H1 (cell line): ENCODE measurements around the gene JMJD7. TPM values are rescaled to one million over a fixed set of nuclear protein-coding genes. Genes with fewer than 3 reads are reported as not detected.

ENCODE experiments used
- ATF3 ChIP-seq: IDR thresholded peaks from 2 replicates; pipeline ENCODE4 v1.6.1; 2011; ENCODE audit warnings: low read depth, mild to moderate bottlenecking, low read length; ENCODE audit not compliant: insufficient read depth
- BCL11A ChIP-seq, 2 experiments: IDR thresholded peaks; one replicate each; pipeline ENCODE4 v1.6.1; 2011; ENCODE audit warnings: low read depth in 2 of 2, low read length in 2 of 2, mild to moderate bottlenecking in 2 of 2
- EP300 ChIP-seq, 2 experiments: IDR thresholded peaks; 1 replicate in 1 of 2; 2 replicates in 1 of 2; pipeline ENCODE4 v1.6.1; 2011 to 2012; ENCODE audit warnings: low read depth in 2 of 2, low read length in 2 of 2, mild to moderate bottlenecking in 2 of 2, borderline replicate concordance in 1 of 2, inconsistent platforms in 1 of 2, moderate library complexity in 1 of 2
- JUN ChIP-seq: IDR thresholded peaks from 2 replicates; pipeline ENCODE4 v1.6.1; 2011; ENCODE audit warnings: low read depth, mild to moderate bottlenecking, improper control_type of control experiment, low read length
- KDM5A ChIP-seq: fragments of 200-600 bp; IDR thresholded peaks from 2 replicates; pipeline ENCODE4 v1.7.1; 2012; ENCODE audit warnings: mild to moderate bottlenecking, low read length, inconsistent platforms, mixed read lengths
- RXRA ChIP-seq: IDR thresholded peaks from 2 replicates; pipeline ENCODE4 v1.6.1; 2011; ENCODE audit warnings: low read depth, mild to moderate bottlenecking, low read length, moderate library complexity; ENCODE audit not compliant: insufficient read depth
- SP4 ChIP-seq: IDR thresholded peaks from 2 replicates; pipeline ENCODE4 v1.6.1; 2012; ENCODE audit warnings: low read length, inconsistent platforms
- TBP ChIP-seq: IDR thresholded peaks from 2 replicates; pipeline ENCODE4 v1.6.1; 2011; ENCODE audit warnings: low read depth, low read length, improper control_type of control experiment
- polyA plus RNA-seq, 7 experiments: library from polyadenylated mRNA; depleted of rRNA in 3 of 7; stranded (reverse) in 5 of 7; unstranded in 2 of 7; fragments of >200 nt in 5 of 7; fragments of 200-250 nt in 2 of 7; gene quantifications; 1 replicate in 5 of 7; 2 replicates in 1 of 7; 4 replicates in 1 of 7; pipeline versions ENCODE4 v1.2.1 to v1.2.3, GENCODE V29; 2011 to 2013; ENCODE audit warnings: missing spikeins in 2 of 7, mixed read lengths in 2 of 7
- total RNA-seq: library from RNA; stranded (reverse); fragmentation: NEBNext Ultra II Directional; extraction: Animal tissue kit (Norgen Biotek cat#: 25700); gene quantifications from 2 replicates; pipeline ENCODE4 v1.2.1, GENCODE V29; 2021

Gene JMJD7
- total and polyA plus RNA-seq, 2 of the 8 experiments (the other 6 are each of a cell fraction or from before 2014, with no cell fraction given): 15.0 to 20.0 TPM

GRCh38 chr15:41789236-41789635 is 38.7 kb upstream of the JMJD7 start (continued):
- TF ChIP-seq JUN (no peak), TBP (no peak), RXRA (no peak), BCL11A (IDR thresholded peaks at IDR 0.05; ENCODE audit: low read depth in 2 of 2, low read length in 2 of 2) (no peak), KDM5A (no peak), EP300 (IDR thresholded peaks at IDR 0.05; ENCODE audit: borderline replicate concordance in 1 of 2, low read depth in 2 of 2, low read length in 2 of 2) (no peak), SP4 (no peak), ATF3 (no peak)
